Measurements from ENCODE around the gene TSTD2.

TSTD2 gene

DNA sequence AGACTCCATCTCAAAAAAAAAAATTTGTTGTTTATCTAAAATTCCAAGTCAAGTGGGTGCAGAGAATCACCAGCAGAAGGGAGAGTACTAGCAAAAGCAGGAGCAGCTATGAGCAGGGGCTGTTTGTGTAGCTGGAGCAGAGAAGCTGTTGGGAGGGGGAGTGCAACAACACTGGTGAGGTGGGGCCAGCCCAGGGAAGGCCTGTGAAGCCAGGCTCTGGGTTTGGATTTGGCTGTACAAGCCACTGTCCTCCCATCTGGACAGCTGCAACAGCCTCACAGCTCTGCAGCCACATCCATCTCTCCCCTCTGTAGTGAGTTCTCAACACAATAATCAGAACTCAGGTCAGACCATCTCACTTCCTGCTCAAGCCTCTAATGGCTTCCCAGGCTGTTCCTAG, 72.3 kb downstream of the TSTD2 start:
- DNase-seq = no peak

DNA sequence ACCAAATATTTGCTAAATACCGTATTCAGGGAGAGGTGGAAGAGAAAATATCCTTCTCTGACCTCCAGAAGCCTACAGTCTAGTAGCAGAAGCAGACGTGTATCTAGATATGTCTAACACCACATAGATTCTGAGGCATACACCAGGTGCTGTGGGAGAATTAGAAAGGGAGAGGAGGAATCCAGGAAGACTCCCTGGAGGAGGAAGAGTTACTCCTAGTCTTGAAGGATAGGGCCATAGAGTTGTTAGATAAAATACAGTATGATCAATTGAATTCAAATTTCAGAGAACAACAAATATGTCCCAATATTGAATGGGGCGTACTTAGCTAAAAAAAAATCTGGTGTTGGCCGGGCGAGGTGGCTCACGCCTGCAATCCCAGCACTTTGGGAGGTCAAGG, 73.0 kb downstream of the TSTD2 start:
- no peak for DNase-seq

DNA sequence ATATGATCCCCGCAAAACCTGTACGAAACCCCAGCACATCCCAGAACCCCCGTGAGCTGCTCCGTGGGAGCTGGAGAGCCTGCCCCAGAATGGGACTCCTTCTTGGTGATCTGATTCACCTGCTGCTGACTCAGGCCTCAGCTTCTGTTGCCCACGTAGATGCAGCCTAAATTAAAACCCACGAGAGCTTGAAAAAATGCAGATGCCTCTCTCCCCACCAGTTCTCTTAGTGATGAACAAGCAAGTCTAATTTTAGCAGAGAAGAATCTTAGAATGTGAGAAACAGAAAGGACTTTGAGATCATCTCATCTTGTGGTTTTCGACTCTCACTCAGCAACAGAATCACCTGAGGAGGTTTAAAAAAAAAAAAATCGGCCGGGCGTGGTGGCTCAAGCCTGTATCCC, 74.1 kb downstream of the TSTD2 start:
- no peak for DNase-seq

DNA sequence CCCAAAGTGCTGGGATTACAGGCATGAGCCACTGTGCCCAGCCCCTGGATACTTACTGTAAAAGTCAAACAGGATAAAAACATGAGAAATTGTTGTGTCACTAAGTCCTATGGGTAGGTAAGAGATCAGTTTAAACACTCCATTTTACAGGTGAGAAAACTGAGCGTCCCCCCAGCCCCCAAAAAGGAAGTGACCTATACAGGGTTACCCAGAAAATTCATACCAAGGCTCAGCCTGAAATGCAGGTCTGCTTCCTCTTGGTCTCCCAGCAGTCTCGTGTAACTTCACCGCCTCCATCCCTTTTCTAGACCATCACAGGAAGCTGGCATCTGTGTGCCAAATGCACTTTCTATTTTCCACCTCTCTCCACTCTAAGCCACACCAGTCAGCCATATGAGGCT, 74.5 kb downstream of the TSTD2 start:
- DNase-seq = no peak

DNA sequence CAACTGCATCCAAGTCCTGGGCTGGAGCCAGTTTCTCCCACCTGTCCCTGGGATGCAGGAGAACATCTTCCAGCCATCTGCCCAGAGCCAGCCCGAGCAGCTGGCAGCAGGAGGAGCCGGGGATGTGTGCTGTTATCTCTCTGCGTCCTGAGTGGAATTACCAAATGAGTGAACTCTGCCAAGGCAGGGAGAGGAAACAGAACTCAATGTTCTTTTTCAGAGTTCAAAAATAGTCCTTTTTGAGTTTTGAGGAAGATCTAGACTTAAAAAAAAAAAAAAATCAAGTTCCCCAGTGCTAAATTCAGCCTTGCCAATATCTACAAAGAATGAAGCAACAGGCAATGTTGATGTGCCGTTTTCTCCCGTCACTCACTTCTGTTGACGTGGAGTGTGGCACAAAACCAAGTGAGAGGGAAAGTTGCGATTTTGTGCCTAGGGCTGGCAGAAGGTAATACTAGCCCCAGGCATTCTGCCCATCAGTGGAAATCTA, 75.5 kb downstream of the TSTD2 start:
- no peak for DNase-seq

DNA sequence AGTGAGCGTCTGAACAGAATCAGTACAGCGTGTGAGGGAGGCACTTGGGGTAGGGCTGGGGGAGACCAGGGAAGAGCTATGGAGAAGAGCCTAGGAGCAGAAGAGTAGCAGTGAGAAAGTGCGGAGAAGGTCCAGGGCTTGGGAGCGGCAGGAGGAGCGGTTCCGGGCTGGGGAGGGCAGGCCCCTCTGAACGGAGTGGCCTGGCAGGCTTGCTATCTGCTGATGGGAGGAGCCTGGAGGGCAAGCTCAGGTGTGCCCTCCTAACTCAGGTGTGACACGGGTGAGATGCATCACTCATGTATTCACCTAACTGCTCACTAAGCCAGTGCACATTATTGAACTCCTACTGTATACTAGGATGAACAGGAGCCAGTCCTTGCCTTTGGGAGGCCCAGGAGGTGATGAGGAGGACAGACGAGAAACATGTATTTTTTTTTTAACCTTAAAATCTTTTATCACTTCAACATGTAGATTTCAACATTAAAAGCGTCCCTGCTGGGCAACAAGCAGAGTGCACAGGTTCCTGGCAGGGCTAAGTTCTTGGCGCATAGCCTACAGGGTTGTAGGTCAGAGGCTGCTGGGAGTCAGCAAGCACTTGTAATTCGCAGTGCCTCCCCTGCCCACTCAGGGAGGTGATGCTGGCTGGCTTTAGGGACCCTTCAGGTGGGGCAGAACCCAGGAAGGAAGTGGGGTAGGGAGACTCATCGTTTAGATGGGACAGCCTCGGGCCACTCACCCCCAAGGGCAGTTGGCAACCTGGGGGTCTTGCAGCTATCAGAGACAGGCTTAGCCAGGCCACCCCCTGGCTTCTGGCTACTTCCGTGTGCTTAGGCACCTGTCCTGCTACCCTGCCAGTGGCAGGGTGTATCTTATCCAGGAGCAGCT, 76.2 kb downstream of the TSTD2 start:
- DNase-seq = no peak

DNA sequence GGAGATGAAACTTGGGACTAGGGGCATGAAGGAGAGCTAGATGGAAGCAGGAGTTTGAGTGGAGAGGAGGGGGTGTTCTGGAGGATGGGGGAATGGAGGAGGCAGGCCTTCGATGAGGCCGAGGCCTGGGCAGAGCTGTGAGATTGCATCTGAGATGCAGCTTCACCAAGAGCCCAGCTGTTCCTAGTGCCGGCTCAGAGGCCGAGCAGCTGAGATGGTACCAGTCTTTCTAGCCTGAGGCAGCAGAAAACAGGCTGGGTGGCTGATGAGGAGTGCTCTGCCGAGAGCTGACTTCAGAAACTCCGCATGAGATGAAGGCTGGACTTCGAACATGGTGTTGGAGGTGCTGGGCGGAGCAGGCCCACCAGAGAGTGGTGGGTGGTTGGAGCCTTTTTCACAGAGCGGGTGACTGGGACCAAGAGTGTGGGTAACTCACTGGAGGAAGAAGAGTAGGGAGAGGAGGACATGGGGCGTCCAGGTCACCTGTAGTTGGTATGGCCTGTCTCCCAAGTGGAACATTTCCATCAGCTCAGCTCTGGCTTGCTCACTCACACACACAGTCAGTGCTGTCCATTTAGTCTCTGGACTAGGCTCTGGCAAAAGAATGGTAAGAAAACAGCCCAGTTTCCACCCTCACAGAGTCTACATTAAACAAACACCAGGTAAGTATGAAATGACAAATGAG, 77.0 kb downstream of the TSTD2 start:
- no peak for DNase-seq

DNA sequence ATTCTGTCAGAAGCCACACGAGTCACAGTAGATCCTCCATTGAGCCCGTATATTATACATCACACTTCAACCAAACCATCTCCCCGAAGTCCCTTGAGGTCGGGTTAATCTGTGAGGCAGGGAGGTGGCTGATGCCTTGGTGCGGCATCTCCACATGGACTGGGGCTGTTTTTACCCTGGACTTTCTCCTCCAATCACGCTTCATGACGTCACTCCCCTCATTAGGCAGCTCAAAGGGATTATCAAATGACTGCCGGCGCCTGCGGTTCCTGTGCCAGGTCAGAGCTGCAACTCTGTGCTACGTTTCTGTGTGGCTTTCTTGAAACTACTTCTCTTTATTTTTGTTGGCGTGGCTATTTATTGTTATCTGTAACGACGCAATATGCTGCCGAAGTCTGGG, 78.0 kb downstream of the TSTD2 start:
- DNase-seq = no peak

DNA sequence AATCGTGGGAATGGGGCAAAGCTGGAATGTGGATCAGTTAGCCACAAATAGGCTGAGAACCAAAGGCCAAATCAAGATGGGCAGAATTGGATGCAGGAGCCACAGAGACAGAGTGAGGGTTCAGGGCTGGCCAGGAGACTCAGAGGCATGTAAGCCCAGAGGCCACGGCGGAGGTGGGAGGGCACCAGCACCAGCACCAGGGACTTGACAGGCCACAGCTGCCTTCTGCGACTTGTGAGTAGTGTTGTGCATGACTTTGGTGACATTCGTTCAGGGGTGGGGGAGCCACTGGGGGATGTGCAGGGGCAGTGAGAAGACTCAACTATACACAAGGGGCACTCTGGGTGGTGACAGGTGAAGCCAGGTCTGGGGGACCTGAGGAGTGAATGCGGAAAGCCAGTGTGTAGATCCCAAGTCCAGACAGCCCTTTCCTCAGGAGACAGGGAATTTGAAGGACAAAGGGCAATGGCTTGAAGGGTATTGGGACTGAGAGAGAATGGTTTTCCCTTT, 78.5 kb downstream of the TSTD2 start:
- DNase-seq = no peak

DNA sequence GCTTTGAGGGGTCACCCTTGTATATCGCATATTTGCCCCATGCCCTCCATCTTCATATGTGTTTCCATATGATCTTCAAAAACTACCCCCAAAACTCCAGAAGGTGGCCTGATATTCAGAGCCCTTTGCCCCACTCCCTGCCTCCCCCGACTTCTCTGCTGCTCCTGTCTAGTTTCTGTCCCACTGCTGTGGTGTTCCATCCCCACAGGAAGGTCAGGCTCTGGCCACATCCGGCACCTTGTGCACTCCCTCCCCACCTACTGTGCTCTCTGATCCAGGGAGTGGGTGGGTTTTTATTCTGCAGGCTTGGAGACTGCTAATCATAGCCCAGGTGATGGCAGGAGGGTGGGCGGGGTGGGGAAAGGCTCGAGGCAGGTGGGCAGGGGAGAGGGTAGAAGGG, 79.3 kb downstream of the TSTD2 start:
- no peak for DNase-seq

DNA sequence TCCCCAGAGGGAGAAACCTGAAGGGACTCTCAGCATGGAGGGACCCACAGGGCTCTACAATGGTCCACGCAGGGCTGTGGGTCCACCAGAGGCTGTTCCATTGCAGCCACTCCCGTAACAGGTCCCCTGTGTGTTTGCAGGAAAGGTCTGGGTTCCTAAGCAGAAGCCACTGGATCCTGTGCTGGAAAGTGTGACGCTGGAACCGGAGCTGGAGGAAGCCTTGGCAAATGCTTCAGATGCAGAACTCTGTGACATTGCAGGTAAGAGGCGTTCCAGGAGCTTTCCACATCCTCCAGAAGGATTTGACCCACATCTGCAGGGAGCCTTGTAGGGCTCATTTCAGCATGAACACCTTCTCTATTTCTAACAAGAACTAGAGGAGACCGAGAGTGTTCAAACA, 80.0 kb downstream of the TSTD2 start:
- DNase-seq = no peak

DNA sequence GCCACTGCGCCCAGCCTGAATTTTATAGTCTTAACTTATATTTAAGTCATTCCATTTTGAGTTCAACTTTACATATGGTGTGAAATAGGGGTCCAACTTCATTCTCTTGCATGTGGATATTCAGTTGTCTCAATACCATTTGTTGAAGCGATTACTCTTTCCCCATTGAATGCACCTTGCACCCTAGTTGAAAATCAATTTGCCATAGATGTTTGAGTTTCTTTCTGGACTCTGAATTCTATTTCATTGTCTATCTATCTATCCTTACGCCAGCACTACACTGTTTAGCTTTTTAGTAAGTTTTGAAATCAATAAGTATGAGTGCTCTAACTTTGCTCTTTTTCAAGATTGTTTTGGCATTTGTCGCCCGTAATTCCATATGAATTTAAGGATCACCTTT, 81.9 kb downstream of the TSTD2 start:
- no peak for DNase-seq

DNA sequence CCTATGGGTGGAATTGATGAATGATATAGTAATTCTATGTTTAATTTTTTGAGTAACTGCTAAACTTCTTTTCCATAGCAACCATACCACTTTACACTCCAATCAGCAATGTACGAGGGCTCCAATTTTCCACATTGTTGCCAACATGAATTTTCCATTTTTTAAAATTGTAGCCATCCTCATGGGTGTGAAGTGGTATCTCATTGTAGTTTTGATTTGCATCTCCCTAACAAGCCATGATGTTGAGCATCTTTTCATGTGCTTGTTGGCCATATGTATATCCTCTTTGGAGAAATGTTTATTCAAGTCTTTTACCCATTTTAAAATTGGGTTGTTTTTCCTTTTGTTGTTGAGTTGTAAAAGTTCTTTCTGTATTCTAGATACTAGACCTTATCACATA, 82.8 kb downstream of the TSTD2 start:
- no peak for DNase-seq

Measured in NCI-H1417 treated with DMSO at 0.1 percent for 48 hours (cell line).